ENCODE data around the gene IFFO2. TPM values are rescaled to one million over a fixed set of nuclear protein-coding genes. Genes with fewer than 3 reads are reported as not detected.

The IFFO2 gene
- total and polyA plus RNA-seq, 10 of the 15 experiments (the other 5 are each of a cell fraction or from before 2014, with no cell fraction given) = 1.2 to 18.4 (median 6.7) TPM

- ChIA-PET RAD21 (ENCODE audit: unreplicated experiment) (interaction anchor here (1.0 to 5.2 kb wide), 9 partner anchors 14 to 138 kb away, joined by 4 to 52 read pairs (median 8); partner anchors contain the start of gene ALDH4A1), POLR2A (interaction anchor here (0.8 to 5.8 kb wide), 5 partner anchors 7 to 258 kb away, joined by 3 to 96 read pairs (median 6); partner anchors contain the start of genes ALDH4A1 and UBR4), CTCF (interaction anchor here (2.5 to 11.6 kb wide), 4 partner anchors 14 to 44 kb away, joined by 15 to 117 read pairs (median 50); no protein-coding TSS in a partner anchor), SMC1A (ENCODE audit: uncharacterized antibody, unreplicated experiment) (interaction anchor here (0.9 to 4.0 kb wide), 6 partner anchors 14 to 142 kb away, joined by 3 to 45 read pairs (median 4); no protein-coding TSS in a partner anchor)
- 2% methylated on average over 8 of the region's 9 CpGs for WGBS (ENCODE audit: insufficient coverage, insufficient replicate concordance, low lambda C conversion rate, missing lambda C conversion rate)
- peak overlapping the region; percentile 99 for H3K27ac ChIP-seq (ENCODE audit: control insufficient read depth, insufficient read depth)
- H3K9ac ChIP-seq (ENCODE audit: control insufficient read depth, insufficient read depth, low read length) = peak overlapping the region; percentile 88
- H3K4me3 ChIP-seq = peak overlapping the region; percentile 73
- 0 out of 2 replicates have a peak, but pooled peaks cover 2% of the 10 kb centered on the region for H4K20me1 ChIP-seq (ENCODE audit: control insufficient read depth, insufficient read depth)
- H2AFZ ChIP-seq (ENCODE audit: control insufficient read depth, low read depth, low read length) = peak overlapping the region; percentile 5; the same call in 1 of the 2 replicates
- intact Hi-C loops (cut with micrococcal nuclease; ENCODE audit: unreplicated experiment) = loop anchor here (1.0 to 10.0 kb wide), 3 partner anchors 25 to 253 kb away; no protein-coding TSS in a partner anchor
- H3K79me2 ChIP-seq (ENCODE audit: control insufficient read depth, insufficient read depth, low read length) = peaks cover 65% of the 10 kb centered on the region
- TF ChIP-seq CBX5 (IDR thresholded peaks at IDR 0.05; ENCODE audit: low read depth) (no peak), TAF1 (IDR thresholded peaks at IDR 0.05; ENCODE audit: borderline replicate concordance, low read depth, low read length) (no peak), SPI1 (IDR thresholded peaks at IDR 0.05; ENCODE audit: borderline replicate concordance, insufficient read depth, low read depth, low read length) (no peak; the same call in 1 of the 2 replicates), FOXM1 (IDR thresholded peaks at IDR 0.05; ENCODE audit: low read depth, low read length) (no peak), LARP7 (IDR thresholded peaks at IDR 0.05) (no peak), SP1 (IDR thresholded peaks at IDR 0.05; ENCODE audit: low read depth, low read length) (no peak), POLR2AphosphoS2 (IDR thresholded peaks at IDR 0.05; ENCODE audit: low read depth, low read length) (no peak), IRF4 (IDR thresholded peaks at IDR 0.05; ENCODE audit: low read depth, low read length) (no peak), TCF12 (IDR thresholded peaks at IDR 0.05; ENCODE audit: low read depth, low read length) (0 out of 2 replicates have a peak, but pooled peaks have one; percentile 22), HCFC1 (IDR thresholded peaks at IDR 0.05; ENCODE audit: low read length) (no peak), NRF1 (conservative IDR thresholded peaks at IDR 0.05; ENCODE audit: low read depth, low read length) (no peak), MLLT1 (IDR thresholded peaks at IDR 0.05) (no peak)
- TF ChIP-seq, protein P1, sequence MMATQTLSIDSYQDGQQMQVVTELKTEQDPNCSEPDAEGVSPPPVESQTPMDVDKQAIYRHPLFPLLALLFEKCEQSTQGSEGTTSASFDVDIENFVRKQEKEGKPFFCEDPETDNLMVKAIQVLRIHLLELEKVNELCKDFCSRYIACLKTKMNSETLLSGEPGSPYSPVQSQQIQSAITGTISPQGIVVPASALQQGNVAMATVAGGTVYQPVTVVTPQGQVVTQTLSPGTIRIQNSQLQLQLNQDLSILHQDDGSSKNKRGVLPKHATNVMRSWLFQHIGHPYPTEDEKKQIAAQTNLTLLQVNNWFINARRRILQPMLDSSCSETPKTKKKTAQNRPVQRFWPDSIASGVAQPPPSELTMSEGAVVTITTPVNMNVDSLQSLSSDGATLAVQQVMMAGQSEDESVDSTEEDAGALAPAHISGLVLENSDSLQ (IDR thresholded peaks at IDR 0.05) = peak; percentile 10; the same call in 1 of the 2 replicates
- no peaks in the 10 kb centered on the region for H3K9me3 ChIP-seq (replicated peaks; ENCODE audit: control insufficient read depth, insufficient read depth, low read length)
- no TSS peak for BruUV-seq (replicated peaks)
- ATAC-seq (peak; percentile 40), DNase-seq (ENCODE audit: low read depth, low spot score) (no peak), FAIRE-seq (no peak)
- peaks cover 63% of the 10 kb centered on the region for H3K4me1 ChIP-seq (ENCODE audit: control insufficient read depth, insufficient read depth, low read length)
- in situ Hi-C loops (cut with MboI) = no loop called here
- peak overlapping the region; percentile 98 for H3K4me2 ChIP-seq (ENCODE audit: control insufficient read depth, insufficient read depth)
- no peaks in the 10 kb centered on the region for H3K36me3 ChIP-seq (ENCODE audit: control insufficient read depth in 2 of 2, insufficient read depth in 2 of 2, low read length in 1 of 2)
- H3K27me3 ChIP-seq (replicated peaks in 1 of 2; ENCODE audit: control insufficient read depth in 2 of 2, insufficient read depth in 2 of 2, low read length in 1 of 2) = no peaks in the 10 kb centered on the region
Observed at GRCh38 chr1:18951416-18951815, 5.1 kb downstream of the IFFO2 start.

All from GM12878 (cell line).